Trophoblast cell (in vitro differentiated cells and primary cell): Measurements from ENCODE around the gene F11R.
A peak's percentile ranks its signal among the peaks of the same experiment; 100 is the strongest.

ENCODE experiments used
- DNase-seq, 2 donors: peaks; one replicate each; pipeline ENCODE4 v3.0.0-alpha.2; 2016
- H2AFZ ChIP-seq: 2 replicates; pipeline ENCODE4 v1.6.1; 2013; ENCODE audit warnings: low read length, moderate library complexity, mild to moderate bottlenecking; ENCODE audit not compliant: insufficient read depth, poor library complexity
- H2AK5ac ChIP-seq: 2 replicates; pipeline ENCODE4 v1.6.1; 2013; ENCODE audit warnings: mild to moderate bottlenecking, low read length
- H2BK120ac ChIP-seq: 2 replicates; pipeline ENCODE4 v1.6.1; 2013; ENCODE audit warnings: low read length, mild to moderate bottlenecking, moderate library complexity; ENCODE audit not compliant: insufficient read depth, poor library complexity
- H2BK12ac ChIP-seq: 2 replicates; pipeline ENCODE4 v1.6.1; 2013; ENCODE audit warnings: mild to moderate bottlenecking, low read length, moderate library complexity
- H2BK5ac ChIP-seq: 2 replicates; pipeline ENCODE4 v1.6.1; 2013; ENCODE audit warnings: low read length, low read depth, moderate library complexity, mild to moderate bottlenecking; ENCODE audit not compliant: poor library complexity
- H3K14ac ChIP-seq: 2 replicates; pipeline ENCODE4 v1.6.1; 2013; ENCODE audit warnings: mild to moderate bottlenecking, low read length
- H3K18ac ChIP-seq: 2 replicates; pipeline ENCODE4 v1.6.1; 2013; ENCODE audit warnings: mild to moderate bottlenecking, low read length
- H3K23ac ChIP-seq: 2 replicates; pipeline ENCODE4 v1.6.1; 2013; ENCODE audit warnings: low read length
- H3K27ac ChIP-seq: 2 replicates; pipeline ENCODE4 v1.5.1; 2013; ENCODE audit warnings: low read depth, mild to moderate bottlenecking, inconsistent platforms, low read length, moderate library complexity
- H3K27me3 ChIP-seq: 2 replicates; pipeline ENCODE4 v1.6.1; 2013; ENCODE audit warnings: inconsistent platforms, mild to moderate bottlenecking, low read length, moderate library complexity; ENCODE audit not compliant: insufficient read depth
- H3K36me3 ChIP-seq, 2 experiments: 1 replicate in 1 of 2; 2 replicates in 1 of 2; pipeline ENCODE4 v1.6.1; 2013; ENCODE audit warnings: low read length in 2 of 2, mild to moderate bottlenecking in 2 of 2, moderate library complexity in 1 of 2; ENCODE audit not compliant: insufficient read depth in 2 of 2, control insufficient read depth in 1 of 2
- H3K4ac ChIP-seq: 2 replicates; pipeline ENCODE4 v1.6.1; 2013; ENCODE audit warnings: low read depth, mild to moderate bottlenecking, low read length, moderate library complexity
- H3K4me1 ChIP-seq, 2 experiments: 1 replicate in 1 of 2; 2 replicates in 1 of 2; pipeline ENCODE4 v1.6.1; 2013; ENCODE audit warnings: low read length in 2 of 2, mild to moderate bottlenecking in 2 of 2, moderate library complexity in 1 of 2; ENCODE audit not compliant: insufficient read depth in 2 of 2, control insufficient read depth in 1 of 2
- H3K4me2 ChIP-seq: 2 replicates; pipeline ENCODE4 v1.6.1; 2013; ENCODE audit warnings: inconsistent platforms, mild to moderate bottlenecking, low read length, moderate library complexity
- H3K4me3 ChIP-seq: 2 replicates; pipeline ENCODE4 v1.5.1; 2013; ENCODE audit warnings: mild to moderate bottlenecking, low read depth, low read length, inconsistent platforms
- H3K79me1 ChIP-seq: one replicate; pipeline ENCODE4 v1.6.1; 2013; ENCODE audit warnings: low read length
- H3K79me2 ChIP-seq: 2 replicates; pipeline ENCODE4 v1.6.1; 2013; ENCODE audit warnings: low read length, mild to moderate bottlenecking; ENCODE audit not compliant: control insufficient read depth, insufficient read depth, poor library complexity
- H3K9ac ChIP-seq: 2 replicates; pipeline ENCODE4 v1.6.1; 2013; ENCODE audit warnings: mild to moderate bottlenecking, low read length
- H3K9me3 ChIP-seq: 2 replicates; pipeline ENCODE4 v1.6.1; 2013; ENCODE audit warnings: low read depth, mild to moderate bottlenecking, control low read depth, inconsistent platforms, low read length; ENCODE audit not compliant: insufficient read depth
- H4K12ac ChIP-seq: 2 replicates; pipeline ENCODE4 v1.6.1; 2013; ENCODE audit warnings: low read depth, mild to moderate bottlenecking, low read length, moderate library complexity
- H4K8ac ChIP-seq: 2 replicates; pipeline ENCODE4 v1.6.1; 2013; ENCODE audit warnings: low read depth, mild to moderate bottlenecking, low read length, moderate library complexity
- H4K91ac ChIP-seq: one replicate; pipeline ENCODE4 v1.6.1; 2013; ENCODE audit warnings: low read depth, mild to moderate bottlenecking, low read length, moderate library complexity
- WGBS: extraction: QIAGEN DNeasy Blood & Tissue Kit; methylation state at CpG from one replicate; pipeline ENCODE4 v1.1.7; 2013; ENCODE audit warnings: missing lambda C conversion rate; ENCODE audit not compliant: insufficient read length, insufficient coverage; ENCODE audit errors: extremely low coverage; 5-methylcytosine and 5-hydroxymethylcytosine counted together

Gene F11R

DNA sequence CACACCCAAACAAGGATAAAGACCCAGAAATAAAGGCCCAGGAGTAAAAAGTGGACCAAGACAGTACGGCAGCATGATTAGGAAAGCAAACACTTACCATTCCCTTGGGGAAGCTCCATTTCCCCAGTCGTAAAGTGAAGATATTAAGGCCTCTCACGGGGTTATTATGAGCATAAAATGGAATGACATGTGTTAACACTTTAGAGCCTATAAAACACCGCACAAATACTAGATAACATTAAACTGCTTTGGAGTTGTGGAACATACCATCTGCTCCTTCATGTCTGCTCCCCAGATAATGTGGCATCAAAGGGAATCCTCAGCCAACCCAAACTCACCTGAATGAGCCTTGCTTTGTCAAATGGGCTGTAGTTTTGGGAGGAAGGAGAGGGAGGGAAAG is 57.4 kb downstream of the F11R start:
- Histone ChIP-seq H4K91ac (no peak overlapping the region), H3K27me3 (no peaks in the 10 kb centered on the region), H3K18ac (no peak overlapping the region), H2AFZ (no peak overlapping the region), H3K14ac (no peak overlapping the region), H3K4me3 (no peak overlapping the region), H3K79me1 (no peaks in the 10 kb centered on the region), H4K8ac (no peak overlapping the region), H3K9ac (no peak overlapping the region), H4K12ac (no peak overlapping the region), H3K4ac (no peak overlapping the region), H2BK5ac (no peak overlapping the region), H2BK12ac (no peak overlapping the region), H3K4me1 (no peaks in the 10 kb centered on the region), H3K27ac (no peak overlapping the region), H2BK120ac (no peak overlapping the region), H3K9me3 (no peaks in the 10 kb centered on the region), H3K23ac (no peak overlapping the region), H2AK5ac (no peak overlapping the region), H3K79me2 (no peaks in the 10 kb centered on the region), H3K4me2 (no peak overlapping the region), H3K36me3 (no peaks in the 10 kb centered on the region)
- DNase-seq, result no peak
- no CpG with 5 or more reads among the region's 4 CpGs for WGBS

DNA sequence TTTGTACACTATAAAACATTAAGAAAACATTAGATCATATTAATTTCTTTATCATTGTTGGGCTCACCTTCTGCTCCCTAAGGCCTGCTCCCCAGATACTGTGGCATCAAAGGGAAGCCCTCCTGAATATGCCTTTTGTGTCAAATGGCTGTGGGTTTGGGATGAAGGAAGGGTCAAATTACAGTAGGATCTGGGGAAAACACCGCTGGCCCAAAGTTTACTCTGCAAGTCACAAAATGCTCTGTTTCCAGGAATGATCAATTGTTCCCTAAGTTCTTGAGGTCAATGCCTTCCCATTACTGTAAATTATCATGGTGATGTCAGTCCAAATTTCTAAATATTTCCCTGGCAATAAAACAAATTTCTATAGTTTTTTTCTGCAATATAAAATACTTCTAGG is 59.5 kb downstream of the F11R start:
- Histone ChIP-seq H3K36me3 (no peaks in the 10 kb centered on the region), H3K27me3 (no peaks in the 10 kb centered on the region), H4K91ac (no peak overlapping the region), H2BK120ac (no peak overlapping the region), H2BK12ac (no peak overlapping the region), H3K23ac (no peak overlapping the region), H2AK5ac (no peak overlapping the region), H3K4ac (no peak overlapping the region), H4K12ac (no peak overlapping the region), H3K4me2 (no peak overlapping the region), H3K9me3 (no peaks in the 10 kb centered on the region), H2AFZ (no peak overlapping the region), H3K27ac (no peak overlapping the region), H3K18ac (no peak overlapping the region), H3K4me1 (no peaks in the 10 kb centered on the region), H3K9ac (no peak overlapping the region), H3K79me2 (no peaks in the 10 kb centered on the region), H3K4me3 (no peak overlapping the region), H3K79me1 (no peaks in the 10 kb centered on the region), H4K8ac (no peak overlapping the region), H3K14ac (no peak overlapping the region), H2BK5ac (no peak overlapping the region)
- WGBS, result no CpG with 5 or more reads among the region's 1 CpG
- no peak for DNase-seq

DNA sequence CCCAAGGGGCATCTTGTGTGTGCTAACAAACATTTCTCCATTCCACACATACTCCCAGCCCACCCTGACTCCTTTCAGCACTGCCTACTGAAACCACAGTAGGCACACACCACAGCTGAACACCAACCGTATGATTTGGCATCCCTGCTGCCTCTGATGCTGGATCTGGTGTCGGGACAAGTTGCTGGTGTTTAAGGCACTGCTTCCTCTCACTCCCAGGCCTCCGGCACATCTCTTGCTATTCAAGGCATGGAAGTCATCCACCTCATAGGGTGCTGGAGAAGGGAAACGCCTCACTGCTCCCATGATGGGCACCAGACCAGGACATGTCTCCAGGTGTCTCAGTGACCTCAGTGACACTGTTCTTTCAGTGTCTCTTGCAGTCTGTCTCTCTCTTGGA is 64.0 kb downstream of the F11R start:
- H2BK12ac ChIP-seq, result no peak overlapping the region
- DNase-seq, result peak in 1 of 2 donors; percentile 54
- H2BK120ac ChIP-seq, result no peak overlapping the region
- no peak overlapping the region for H3K4me3 ChIP-seq
- H3K4me1 ChIP-seq, result peaks cover 3% of the 10 kb centered on the region in 2 experiments
- no peaks in the 10 kb centered on the region for H3K27me3 ChIP-seq
- no peak overlapping the region for H3K18ac ChIP-seq
- no peak overlapping the region for H2AFZ ChIP-seq
- H3K79me1 ChIP-seq, result peaks cover 4% of the 10 kb centered on the region
- H3K79me2 ChIP-seq, result no peaks in the 10 kb centered on the region
- no peaks in the 10 kb centered on the region for H3K9me3 ChIP-seq
- H3K9ac ChIP-seq, result no peak overlapping the region
- no peaks in the 10 kb centered on the region for H3K36me3 ChIP-seq
- H2BK5ac ChIP-seq, result no peak overlapping the region
- WGBS, result no CpG with 5 or more reads among the region's 4 CpGs
- no peak overlapping the region for H4K12ac ChIP-seq
- no peak overlapping the region for H3K23ac ChIP-seq
- H3K14ac ChIP-seq, result no peak overlapping the region
- H2AK5ac ChIP-seq, result no peak overlapping the region
- H4K8ac ChIP-seq, result no peak overlapping the region
- no peak overlapping the region for H3K27ac ChIP-seq
- H3K4ac ChIP-seq, result no peak overlapping the region
- H4K91ac ChIP-seq, result no peak overlapping the region
- H3K4me2 ChIP-seq, result no peak overlapping the region

DNA sequence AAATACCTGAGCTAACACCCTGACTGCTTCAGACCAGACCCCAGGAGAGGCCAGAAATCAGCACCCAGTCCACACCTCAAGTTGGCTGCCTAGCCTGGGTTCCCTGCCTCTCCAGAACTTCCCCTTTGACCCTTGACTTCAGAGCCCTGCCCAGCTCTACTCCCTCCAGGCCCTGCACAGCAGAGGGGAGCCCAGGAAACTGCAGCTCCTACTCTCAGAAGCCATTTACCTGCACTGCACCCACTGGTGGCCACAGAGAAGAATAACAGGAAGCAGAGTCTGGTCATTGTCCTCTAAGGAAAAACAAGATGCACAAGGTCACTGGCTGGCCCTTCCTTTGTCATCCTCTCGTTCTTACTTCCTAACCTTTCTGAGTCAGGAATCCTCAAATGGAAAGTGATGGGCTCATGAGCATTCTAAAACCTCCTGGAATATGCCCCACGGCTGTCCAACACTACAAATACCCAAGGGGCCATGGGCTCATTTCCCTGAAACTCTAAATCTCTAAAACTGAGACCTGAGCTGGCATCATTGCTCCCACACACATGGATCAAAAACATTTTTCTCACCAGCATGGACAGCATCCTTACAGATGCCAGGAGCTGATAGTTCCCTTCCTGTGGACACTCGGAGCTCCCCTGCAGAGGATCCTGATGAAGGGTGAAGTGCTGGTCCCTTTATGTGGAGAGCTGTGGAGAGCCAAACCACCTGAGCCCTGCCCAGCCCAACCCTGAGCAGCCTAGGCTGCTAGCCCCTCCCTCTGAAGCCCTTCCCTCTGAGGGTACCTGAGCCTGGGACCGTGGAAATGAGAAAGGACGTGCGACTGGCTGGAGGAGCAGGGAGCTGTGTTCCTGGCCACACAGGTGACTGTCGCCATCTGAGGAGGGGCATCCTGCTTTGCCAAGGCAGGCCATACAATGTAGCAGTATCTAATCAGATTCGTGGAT is 66.5 kb downstream of the F11R start, which contains the start of gene ITLN2:
TSS of gene ITLN2 (minus strand) at position 652 of the 947 bp plus-strand sequence. CDS start at position 584, 68 bp downstream.
- Histone ChIP-seq H3K79me2 (peaks cover 4% of the 10 kb centered on the region), H2BK120ac (peak within 1 kb of the TSS; percentile 60), H2BK5ac (peak within 1 kb of the TSS; percentile 49), H3K27me3 (no peaks in the 10 kb centered on the region), H2AFZ (no peak within 1 kb of the TSS), H3K4me2 (no peak within 1 kb of the TSS), H2AK5ac (peak within 1 kb of the TSS; percentile 4), H3K27ac (no peak within 1 kb of the TSS), H3K4ac (no peak within 1 kb of the TSS), H3K36me3 (no peaks in the 10 kb centered on the region), H3K79me1 (peaks cover 17% of the 10 kb centered on the region), H3K18ac (peak within 1 kb of the TSS; percentile 87), H3K4me1 (peaks cover 15% of the 10 kb centered on the region in 2 experiments), H3K9me3 (peaks cover 5% of the 10 kb centered on the region), H4K12ac (no peak within 1 kb of the TSS), H3K14ac (peak within 1 kb of the TSS; percentile 50), H2BK12ac (peak within 1 kb of the TSS; percentile 56), H3K4me3 (no peak within 1 kb of the TSS), H4K91ac (peak within 1 kb of the TSS; percentile 30), H3K23ac (no peak within 1 kb of the TSS), H4K8ac (peak within 1 kb of the TSS; percentile 55), H3K9ac (no peak within 1 kb of the TSS)
- WGBS, result no CpG with 5 or more reads among the region's 8 CpGs
- peak in 1 of 2 donors; percentile 61 for DNase-seq
